Measurements from ENCODE around the gene PRR9. TPM values are rescaled to one million over a fixed set of nuclear protein-coding genes. Genes with fewer than 3 reads are reported as not detected.

The PRR9 gene, protein sequence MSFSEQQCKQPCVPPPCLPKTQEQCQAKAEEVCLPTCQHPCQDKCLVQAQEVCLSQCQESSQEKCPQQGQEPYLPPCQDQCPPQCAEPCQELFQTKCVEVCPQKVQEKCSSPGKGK
- not detected in 5 replicates for total RNA-seq (2022; extraction: Qiagen RNA extraction; ENCODE audit: low read depth)

DNA sequence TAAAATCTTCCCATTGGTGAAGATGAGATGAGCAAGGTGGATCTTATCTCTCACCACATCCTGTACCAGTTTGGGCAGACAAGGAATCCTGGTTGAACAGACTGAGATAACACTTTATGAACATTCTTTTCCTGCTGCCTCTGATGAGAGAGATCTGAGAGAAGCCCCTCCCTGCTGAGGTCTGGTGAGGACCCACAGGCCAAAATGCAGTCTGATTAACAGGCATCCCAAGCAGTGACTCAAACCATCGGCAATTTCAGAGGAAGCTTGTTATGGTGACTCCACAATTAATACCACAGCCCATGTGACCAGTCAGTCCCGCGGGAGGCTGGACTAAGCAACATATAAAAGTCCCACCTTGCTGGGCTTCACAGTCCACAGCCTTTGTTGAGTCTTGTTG is at the start of gene PRR9:
Gene PRR9, plus strand, starts transcription at position 373 of the 400 bp plus-strand sequence. CDS start 561 bp downstream, outside the sequence.

DNA sequence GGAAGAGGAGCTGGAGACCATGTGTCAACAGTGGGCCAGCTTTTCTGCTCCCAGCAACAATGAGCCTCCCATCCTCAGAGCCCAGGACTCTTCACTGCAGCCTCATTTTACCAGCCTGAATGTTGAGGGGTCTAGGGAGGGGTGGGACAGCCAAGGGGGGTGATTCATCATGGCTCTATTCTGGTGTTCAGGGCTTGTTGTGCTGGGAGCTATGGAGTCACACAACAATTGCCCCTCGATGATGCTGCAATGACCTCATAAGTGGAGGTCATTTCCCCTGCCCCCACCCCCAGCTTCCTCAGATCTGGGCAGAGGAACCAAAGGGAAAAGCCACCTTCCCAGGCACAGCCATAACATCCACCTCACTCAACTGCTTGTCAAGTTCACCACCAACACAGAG is 14.3 kb upstream of the PRR9 start, which contains the start of gene LELP1:
Gene LELP1, plus strand, starts transcription at position 301 of the 400 bp plus-strand sequence. CDS start 1,278 bp downstream, outside the sequence.

GRCh38 chr1:153259387-153259786 is 42.0 kb downstream of the PRR9 start, which contains the start of gene LORICRIN:
TSS of gene LORICRIN (plus strand) at chr1:153259687. CDS start at chr1:153260950, 1,263 bp downstream.

Other genes with a start within 250 kb of the PRR9 start
- not detected in 5 replicates for gene SPRR4, start 246.9 kb upstream of the PRR9 start, total RNA-seq (2022; extraction: Qiagen RNA extraction; ENCODE audit: low read depth)
- gene SPRR1A, start 233.5 kb upstream of the PRR9 start, total RNA-seq (2022; extraction: Qiagen RNA extraction; ENCODE audit: low read depth): not detected in 5 replicates
- gene SPRR3, start 215.8 kb upstream of the PRR9 start, total RNA-seq (2022; extraction: Qiagen RNA extraction; ENCODE audit: low read depth): 0.22 TPM in 1 of 5 replicates, not detected in the others
- gene SPRR1B, start 186.4 kb upstream of the PRR9 start, total RNA-seq (2022; extraction: Qiagen RNA extraction; ENCODE audit: low read depth): not detected in 5 replicates
- gene SPRR2D, start 176.5 kb upstream of the PRR9 start, total RNA-seq (2022; extraction: Qiagen RNA extraction; ENCODE audit: low read depth): not detected in 5 replicates
- gene SPRR2A, start 160.1 kb upstream of the PRR9 start, total RNA-seq (2022; extraction: Qiagen RNA extraction; ENCODE audit: low read depth): not detected in 5 replicates
- not detected in 5 replicates for gene SPRR2B, start 146.0 kb upstream of the PRR9 start, total RNA-seq (2022; extraction: Qiagen RNA extraction; ENCODE audit: low read depth)
- not detected in 5 replicates for gene SPRR2E, start 123.1 kb upstream of the PRR9 start, total RNA-seq (2022; extraction: Qiagen RNA extraction; ENCODE audit: low read depth)
- not detected in 5 replicates for gene SPRR2F, start 104.1 kb upstream of the PRR9 start, total RNA-seq (2022; extraction: Qiagen RNA extraction; ENCODE audit: low read depth)
- not detected in 5 replicates for gene SPRR2G, start 66.7 kb upstream of the PRR9 start, total RNA-seq (2022; extraction: Qiagen RNA extraction; ENCODE audit: low read depth)
- gene LELP1, start 14.2 kb upstream of the PRR9 start, total RNA-seq (2022; extraction: Qiagen RNA extraction; ENCODE audit: low read depth): not detected in 5 replicates
- gene LORICRIN, start 42.1 kb downstream of the PRR9 start, total RNA-seq (2022; extraction: Qiagen RNA extraction; ENCODE audit: low read depth): not detected in 5 replicates
- gene PGLYRP3, start 95.4 kb downstream of the PRR9 start, total RNA-seq (2022; extraction: Qiagen RNA extraction; ENCODE audit: low read depth): not detected in 5 replicates
- gene PGLYRP4, start 131.3 kb downstream of the PRR9 start, total RNA-seq (2022; extraction: Qiagen RNA extraction; ENCODE audit: low read depth): not detected in 5 replicates
- gene S100A9, start 140.3 kb downstream of the PRR9 start, total RNA-seq (2022; extraction: Qiagen RNA extraction; ENCODE audit: low read depth): 0.59 to 1.1 TPM (median 0.65 TPM) in 3 of 5 replicates, not detected in the others
- not detected in 5 replicates for gene S100A12, start 158.0 kb downstream of the PRR9 start, total RNA-seq (2022; extraction: Qiagen RNA extraction; ENCODE audit: low read depth)
- gene S100A8, start 173.5 kb downstream of the PRR9 start, total RNA-seq (2022; extraction: Qiagen RNA extraction; ENCODE audit: low read depth): not detected in 5 replicates
- gene S100A7A, start 198.9 kb downstream of the PRR9 start, total RNA-seq (2022; extraction: Qiagen RNA extraction; ENCODE audit: low read depth): not detected in 5 replicates
- not detected in 5 replicates for gene S100A7, start 243.1 kb downstream of the PRR9 start, total RNA-seq (2022; extraction: Qiagen RNA extraction; ENCODE audit: low read depth)